Adrenal gland (tissue), 12 donors: ENCODE data around the gene BACH2. TPM values are rescaled to one million over a fixed set of nuclear protein-coding genes. Genes with fewer than 3 reads are reported as not detected.

ENCODE experiments used
- DNase-seq, 7 donors: peaks; one replicate each; pipeline ENCODE4 v3.0.0-alpha.2; 2019 to 2020
- H3K27ac ChIP-seq, 5 donors: fragments of 200-600 bp; sonication (generic) in 4 of 5; 1 replicate in 3 of 5; 2 replicates in 2 of 5; pipeline versions ENCODE4 v1.5.1 to v1.8.0; 2016 to 2020; ENCODE audit warnings: mild to moderate bottlenecking in 1 of 5
- H3K27me3 ChIP-seq: fragments of 200-600 bp; 2 replicates; pipeline ENCODE4 v1.8.0; 2021
- H3K36me3 ChIP-seq, 2 donors: fragments of 200-600 bp; replicated peaks in 1 of 2; 1 replicate in 1 of 2; 2 replicates in 1 of 2; pipeline versions ENCODE4 v1.5.1 to v1.8.0; 2018 to 2022
- H3K4me1 ChIP-seq, 2 donors: fragments of 200-600 bp; replicated peaks in 1 of 2; 1 replicate in 1 of 2; 2 replicates in 1 of 2; pipeline versions ENCODE4 v1.5.1 to v1.8.0; 2018 to 2021
- H3K4me3 ChIP-seq, 4 donors: fragments of 200-600 bp; sonication (generic) in 3 of 4; one replicate each; pipeline ENCODE4 v1.5.1; 2016 to 2018
- H3K9me3 ChIP-seq, 3 donors: fragments of 200-600 bp; sonication (generic) in 1 of 3; replicated peaks in 1 of 3; 1 replicate in 2 of 3; 2 replicates in 1 of 3; pipeline versions ENCODE4 v1.5.1 to v1.8.0; 2016 to 2021
- CTCF ChIP-seq, 6 experiments: fragments of 450-650 bp in 4 of 6; fragments of 200-600 bp in 2 of 6; sonication (generic) in 1 of 6; IDR thresholded peaks; 1 replicate in 5 of 6; 2 replicates in 1 of 6; pipeline versions ENCODE4 v1.5.1 to v1.8.0; 2016 to 2021; ENCODE audit warnings: antibody characterized with exemption in 6 of 6, mild to moderate bottlenecking in 2 of 6, moderate library complexity in 1 of 6
- POLR2A ChIP-seq, 2 donors: fragments of 450-650 bp; IDR thresholded peaks; one replicate each; pipeline ENCODE4 v1.6.1; 2017; ENCODE audit warnings: antibody characterized with exemption in 2 of 2, mild to moderate bottlenecking in 2 of 2, moderate library complexity in 1 of 2
- WGBS, 4 donors: extraction: QIAGEN DNeasy Blood & Tissue Kit in 2 of 4; methylation state at CpG; one replicate each; pipeline versions ENCODE4 v1.1.5 to v1.1.7; 2013 to 2017; 5-methylcytosine and 5-hydroxymethylcytosine counted together
- intact Hi-C, 2 donors: fragments of 100-400 bp; cut with DNase I; formaldehyde crosslinking; loops; one replicate each; pipeline versions ENCODE4 v1.14.1 to v1.15.0; 2022 to 2023
- polyA plus RNA-seq, 3 donors: library from polyadenylated mRNA; stranded (reverse); fragments of 200-250 nt in 2 of 3; fragments of 350-450 nt in 1 of 3; fragmentation: Illumina TruSeq in 1 of 3; extraction: RNeasy Lipid Tissue Mini Kit (QIAGEN cat#74804) in 1 of 3; gene quantifications; one replicate each; pipeline ENCODE4 v1.2.3, GENCODE V29; 2013 to 2014
- total RNA-seq, 9 donors: library from RNA; depleted of rRNA in 4 of 9; stranded (reverse); fragments of >200 nt in 4 of 9; fragments of 120-200 nt in 1 of 9; fragmentation: NEBNext Ultra II Directional in 1 of 9; extraction: Animal tissue kit (Norgen Biotek cat#: 25700) in 1 of 9; gene quantifications; one replicate each; pipeline versions ENCODE4 v1.1.0 to v1.2.4, GENCODE V29; 2013 to 2023
- donor health status: healthy with polysubstance abuse.
- donor health status: Bipolar disorder and iron deficiency.
- donor health status: DM: yes; HTN: yes; CAD: no.
- donor health status: DM: no; HTN: no; CAD: no.
- donor health status: DM: no; HTN: no; CAD: no.
- donor health status: DM: yes; HTN: yes; CAD: no.

Gene BACH2
- total and polyA plus RNA-seq, 12 donors: 0.08 to 2.9 (median 0.83) TPM

GRCh38 chr6:90096818-90097217, 199.8 kb downstream of the BACH2 start:
- intact Hi-C loops: no loop called here
- DNase-seq: no peak
- 91 to 97% (median 96%) methylated on average over 4 of the region's 4 CpGs for WGBS, 4 donors
- H3K9me3 ChIP-seq: no peaks in the 10 kb centered on the region
- H3K36me3 ChIP-seq: no peaks in the 10 kb centered on the region
- no peak for TF ChIP-seq CTCF (IDR thresholded peaks at IDR 0.05)
- no peak for TF ChIP-seq POLR2A (IDR thresholded peaks at IDR 0.05)
- H3K4me3 ChIP-seq: no peak overlapping the region
- H3K4me1 ChIP-seq: no peaks in the 10 kb centered on the region
- no peaks in the 10 kb centered on the region for H3K27me3 ChIP-seq
- no peak overlapping the region for H3K27ac ChIP-seq

- Histone ChIP-seq H3K27me3 (no peaks in the 10 kb centered on the region), H3K4me1 (no peaks in the 10 kb centered on the region), H3K36me3 (no peaks in the 10 kb centered on the region), H3K27ac (no peak overlapping the region), H3K4me3 (no peak overlapping the region), H3K9me3 (no peaks in the 10 kb centered on the region)
- intact Hi-C loops: no loop called here
- DNase-seq: peak in 5 of 7 donors; percentile 28 to 53 (median 37)
- TF ChIP-seq CTCF (IDR thresholded peaks at IDR 0.05): no peak
- TF ChIP-seq POLR2A (IDR thresholded peaks at IDR 0.05): no peak
- WGBS, 4 donors: 49 to 63% (median 55%) methylated on average over 3 of the region's 3 CpGs
Observed at GRCh38 chr6:90095788-90096187, 200.9 kb downstream of the BACH2 start.

GRCh38 chr6:90095145-90095544, 201.5 kb downstream of the BACH2 start:
- Histone ChIP-seq H3K4me3 (no peak overlapping the region), H3K27me3 (no peaks in the 10 kb centered on the region), H3K27ac (no peak overlapping the region), H3K9me3 (no peaks in the 10 kb centered on the region), H3K36me3 (no peaks in the 10 kb centered on the region), H3K4me1 (no peaks in the 10 kb centered on the region)
- no peak for DNase-seq
- intact Hi-C loops: no loop called here
- WGBS, 4 donors: 74 to 86% (median 85%) methylated on average over 2 of the region's 2 CpGs
- no peak for TF ChIP-seq CTCF (IDR thresholded peaks at IDR 0.05)
- no peak for TF ChIP-seq POLR2A (IDR thresholded peaks at IDR 0.05)

- intact Hi-C loops: no loop called here
- TF ChIP-seq CTCF (IDR thresholded peaks at IDR 0.05) (no peak), POLR2A (IDR thresholded peaks at IDR 0.05) (no peak)
Observed at GRCh38 chr6:90093558-90094073, 203.0 kb downstream of the BACH2 start.

More at GRCh38 chr6:90093558-90094073, 203.0 kb downstream of the BACH2 start:
- Histone ChIP-seq H3K4me3 (no peak overlapping the region), H3K27me3 (no peaks in the 10 kb centered on the region), H3K36me3 (no peaks in the 10 kb centered on the region), H3K4me1 (no peaks in the 10 kb centered on the region), H3K9me3 (no peaks in the 10 kb centered on the region), H3K27ac (no peak overlapping the region)
- 93 to 97% (median 94%) methylated on average over 3 of the region's 3 CpGs for WGBS, 4 donors
- no peak for DNase-seq
